Activated CD8-positive, alpha-beta memory T cell treated with anti-CD3 and anti-CD28 coated beads, Interleukin-2, amount 50 U/mL, for 24 hours (primary cell): ENCODE data around the gene CTCFL.

Experiments used
- DNase-seq: peaks from one replicate; pipeline ENCODE4 v3.0.0-alpha.2; 2020; ENCODE audit errors: extremely low read depth

The CTCFL gene

GRCh38 chr20:57524511-57525176 lies at the start of gene CTCFL:
TSS of gene CTCFL (minus strand) at chr20:57525140. CDS start at chr20:57524205, 935 bp downstream.
- no peak for DNase-seq

GRCh38 chr20:57573894-57574293 lies 49.0 kb upstream of the CTCFL start:
- no peak for DNase-seq

GRCh38 chr20:57573242-57573641 lies 48.3 kb upstream of the CTCFL start:
- DNase-seq = no peak

GRCh38 chr20:57571782-57572416 lies 47.0 kb upstream of the CTCFL start:
- DNase-seq = no peak

- no peak for DNase-seq
These were observed 46.0 kb upstream of the CTCFL start for GRCh38 chr20:57570920-57571319.

GRCh38 chr20:57570145-57570850 lies 45.4 kb upstream of the CTCFL start:
- no peak for DNase-seq

- no peak for DNase-seq
These were observed 44.0 kb upstream of the CTCFL start for GRCh38 chr20:57568960-57569359.

- DNase-seq = no peak
These were observed 43.4 kb upstream of the CTCFL start for GRCh38 chr20:57568088-57568896.

- DNase-seq = no peak
These were observed 42.6 kb upstream of the CTCFL start for GRCh38 chr20:57567471-57568079.

GRCh38 chr20:57566803-57567459 lies 42.0 kb upstream of the CTCFL start:
- no peak for DNase-seq

- DNase-seq = no peak
These were observed 41.5 kb upstream of the CTCFL start for GRCh38 chr20:57566399-57566798.

- DNase-seq = no peak
These were observed 40.2 kb upstream of the CTCFL start for GRCh38 chr20:57564951-57565642.

- no peak for DNase-seq
These were observed 39.4 kb upstream of the CTCFL start for GRCh38 chr20:57564180-57564802.

GRCh38 chr20:57563522-57563921 lies 38.6 kb upstream of the CTCFL start:
- no peak for DNase-seq

GRCh38 chr20:57562541-57563465 lies 37.9 kb upstream of the CTCFL start:
- no peak for DNase-seq

- DNase-seq = no peak
These were observed 36.7 kb upstream of the CTCFL start for GRCh38 chr20:57561356-57562279.

- DNase-seq = no peak
These were observed 35.8 kb upstream of the CTCFL start, which contains the start of gene PCK1 for GRCh38 chr20:57560554-57561355. TSS of gene PCK1 (plus strand) at chr20:57561110. CDS start at chr20:57561412, 302 bp downstream.
